PC-9 (cell line): ENCODE data around the gene CDC42BPB. TPM values are rescaled to one million over a fixed set of nuclear protein-coding genes. Genes with fewer than 3 reads are reported as not detected.

Experiments
- BruUV-seq: library from RNA; stranded (reverse); fragments of 400-500 nt; replicated peaks from 2 replicates; lab custom pipeline; 2021; lab: Mats Ljungman, UMichigan
- CTCF ChIA-PET: fragments of 300-600 bp; sonication (Branson Sonifier 250); formaldehyde crosslinking; loops from one replicate; lab custom pipeline; 2022; ENCODE audit warnings: antibody characterized with exemption; lab: Charles Lee
- POLR2A ChIA-PET: fragments of 300-600 bp; sonication (Branson Sonifier 250); formaldehyde crosslinking; loops from one replicate; lab custom pipeline; 2022; ENCODE audit warnings: antibody characterized with exemption; ENCODE audit not compliant: unreplicated experiment; lab: Charles Lee
- DNase-seq, 2 experiments: peaks; one replicate each; pipeline versions ENCODE4 v3.0.0 to v3.0.0-alpha.2; 2015 to 2022; ENCODE audit warnings: mixed read lengths in 1 of 2
- H2AFZ ChIP-seq: fragments of 200-600 bp; sonication (generic); 2 replicates; pipeline ENCODE4 v1.8.1; 2017; ENCODE audit warnings: antibody characterized with exemption
- H3F3A ChIP-seq: fragments of 200-600 bp; sonication (generic); 2 replicates; pipeline ENCODE4 v1.8.1; 2017; ENCODE audit warnings: antibody characterized with exemption, mild to moderate bottlenecking, low read depth; ENCODE audit not compliant: insufficient read depth
- H3K27ac ChIP-seq: fragments of 200-600 bp; sonication (generic); 2 replicates; pipeline ENCODE4 v1.6.1; 2016; ENCODE audit warnings: mixed run types
- H3K27me3 ChIP-seq: fragments of 200-600 bp; sonication (generic); 2 replicates; pipeline ENCODE4 v1.6.1; 2016; ENCODE audit warnings: low read depth, mixed run types; ENCODE audit not compliant: insufficient read depth
- H3K36me3 ChIP-seq: fragments of 200-600 bp; sonication (generic); 2 replicates; pipeline ENCODE4 v1.6.1; 2016; ENCODE audit warnings: low read depth, mixed run types
- H3K4me1 ChIP-seq: fragments of 200-600 bp; sonication (generic); replicated peaks from 2 replicates; pipeline ENCODE4 v1.6.1; 2016; ENCODE audit warnings: mixed run types; ENCODE audit not compliant: insufficient read depth
- H3K4me2 ChIP-seq: fragments of 200-600 bp; sonication (generic); 2 replicates; pipeline ENCODE4 v1.6.1; 2017; ENCODE audit warnings: mixed run types
- H3K4me3 ChIP-seq: fragments of 200-600 bp; sonication (generic); 2 replicates; pipeline ENCODE4 v1.6.1; 2016; ENCODE audit warnings: mixed run types
- H3K79me2 ChIP-seq: fragments of 200-600 bp; sonication (generic); 2 replicates; pipeline ENCODE4 v1.6.1; 2017; ENCODE audit warnings: low read depth, mixed run types
- H3K9me2 ChIP-seq: fragments of 200-600 bp; sonication (generic); 2 replicates; pipeline ENCODE4 v1.8.1; 2017; ENCODE audit warnings: mild to moderate bottlenecking; ENCODE audit not compliant: insufficient read depth
- H3K9me3 ChIP-seq: fragments of 200-600 bp; sonication (generic); 2 replicates; pipeline ENCODE4 v1.8.1; 2016; ENCODE audit warnings: low read depth; ENCODE audit not compliant: insufficient read depth
- H4K20me1 ChIP-seq: fragments of 200-600 bp; sonication (generic); 2 replicates; pipeline ENCODE4 v1.8.1; 2017; ENCODE audit not compliant: insufficient read depth
- CTCF ChIP-seq: fragments of 200-600 bp; sonication (generic); conservative IDR thresholded peaks from 2 replicates; pipeline ENCODE4 v1.6.1; 2017; ENCODE audit warnings: mixed run types, antibody characterized with exemption, mild to moderate bottlenecking, moderate library complexity
- EZH2 ChIP-seq: fragments of 200-600 bp; sonication (generic); IDR thresholded peaks from 2 replicates; pipeline ENCODE4 v1.8.0; 2017; ENCODE audit warnings: antibody characterized with exemption, low read depth
- intact Hi-C: fragments of 100-400 bp; cut with micrococcal nuclease; formaldehyde crosslinking; loops from one replicate; pipeline ENCODE4 v1.10.0; 2022; ENCODE audit not compliant: unreplicated experiment
- total RNA-seq: library from RNA; stranded (reverse); gene quantifications from 2 replicates; pipeline ENCODE4 v1.2.3, GENCODE V29; 2021

CDC42BPB gene
- total RNA-seq, 1 experiment from 2014 or later: 203 TPM

- Histone ChIP-seq H4K20me1 (no peaks in the 10 kb centered on the region), H3K4me2 (peak overlapping the region; percentile 84), H3K4me3 (peak overlapping the region; percentile 56; the same call in 1 of the 2 replicates), H3K9me2 (no peaks in the 10 kb centered on the region), H3K27ac (no peak overlapping the region), H2AFZ (no peak overlapping the region), H3K9me3 (no peaks in the 10 kb centered on the region), H3K27me3 (no peaks in the 10 kb centered on the region), H3K36me3 (no peaks in the 10 kb centered on the region), H3K4me1 (peaks cover 6% of the 10 kb centered on the region), H3F3A (peaks cover 27% of the 10 kb centered on the region; the same call in 1 of the 2 replicates), H3K79me2 (no peaks in the 10 kb centered on the region)
- intact Hi-C loops: loop anchor here (1.0 kb wide), 1 partner anchor 10 kb away; no protein-coding TSS in a partner anchor
- ChIA-PET POLR2A (no interaction called here), CTCF (interaction anchor here (1.0 kb wide), 1 partner anchor 14 kb away, joined by 6 read pairs; no protein-coding TSS in a partner anchor)
- BruUV-seq: no TSS peak
- no peak for TF ChIP-seq CTCF
- DNase-seq: no peak
Observed at GRCh38 chr14:103090481-103091020, 33.2 kb upstream of the CDC42BPB start.

DNA sequence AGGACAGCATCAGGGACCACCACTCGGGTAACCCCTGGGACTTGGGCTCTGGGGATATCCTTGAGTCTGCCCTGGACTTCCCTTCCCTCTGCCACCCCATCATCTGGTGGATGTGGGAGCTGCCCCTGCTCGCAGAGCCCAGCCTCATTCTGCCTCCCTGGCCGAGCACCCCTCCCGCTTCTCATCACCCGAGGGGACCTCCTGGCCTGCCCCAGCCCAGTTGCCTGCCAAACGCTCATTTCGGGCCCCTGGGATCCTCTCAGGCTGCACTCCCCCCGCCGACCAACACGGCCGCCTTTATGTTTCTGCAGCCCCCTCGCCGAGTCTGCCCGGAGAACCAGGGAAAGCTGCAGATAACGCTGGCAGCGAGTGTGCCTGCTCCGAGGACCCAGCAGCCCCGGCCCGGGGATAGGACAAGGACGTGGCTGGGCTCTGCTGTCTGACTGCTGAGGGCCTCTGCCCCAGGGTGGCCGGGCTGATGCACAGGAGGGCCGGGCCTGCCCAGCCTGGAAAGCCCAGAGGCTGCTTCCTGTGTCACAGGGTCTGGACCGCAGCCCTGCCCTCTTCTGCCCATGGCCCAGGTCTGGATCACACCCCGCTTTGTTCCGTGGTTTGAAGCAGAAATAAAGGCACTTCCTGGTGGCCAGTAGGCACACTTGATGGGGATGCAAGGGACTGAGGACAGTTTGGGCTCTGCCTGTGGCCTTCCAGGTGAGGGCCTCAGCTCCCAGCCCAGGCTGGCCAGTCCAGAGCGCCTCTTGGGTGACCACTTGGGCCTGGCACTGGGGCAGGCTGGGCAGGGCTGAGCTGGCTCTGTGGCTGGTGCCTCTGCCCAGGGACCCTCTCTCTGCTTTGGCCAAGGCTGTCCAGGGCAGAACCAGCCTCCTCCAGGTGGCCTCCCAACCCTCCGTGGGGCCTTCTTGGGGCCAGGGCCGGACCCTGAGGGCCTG lies 32.3 kb upstream of the CDC42BPB start:
- no peaks in the 10 kb centered on the region for H3K27me3 ChIP-seq
- no peaks in the 10 kb centered on the region for H3K9me2 ChIP-seq

GRCh38 chr14:103088921-103089320 lies 31.6 kb upstream of the CDC42BPB start:
- Histone ChIP-seq H3K9me3 (no peaks in the 10 kb centered on the region), H3K79me2 (no peaks in the 10 kb centered on the region), H2AFZ (no peak overlapping the region), H3K36me3 (no peaks in the 10 kb centered on the region), H3F3A (peaks cover 23% of the 10 kb centered on the region; the same call in 1 of the 2 replicates), H3K4me1 (peaks cover 6% of the 10 kb centered on the region), H3K9me2 (no peaks in the 10 kb centered on the region), H3K27me3 (no peaks in the 10 kb centered on the region), H4K20me1 (no peaks in the 10 kb centered on the region), H3K4me3 (no peak overlapping the region), H3K27ac (no peak overlapping the region), H3K4me2 (no peak overlapping the region)
- DNase-seq: no peak
- ChIA-PET CTCF (no interaction called here), POLR2A (no interaction called here)
- intact Hi-C loops: no loop called here
- no TSS peak for BruUV-seq
- no peak for TF ChIP-seq EZH2
- TF ChIP-seq CTCF: no peak

More for the DNA sequence above, 32.3 kb upstream of the CDC42BPB start:
- no peaks in the 10 kb centered on the region for H4K20me1 ChIP-seq
- H3F3A ChIP-seq: peaks cover 23% of the 10 kb centered on the region; the same call in 1 of the 2 replicates
- intact Hi-C loops: no loop called here
- H3K9me3 ChIP-seq: no peaks in the 10 kb centered on the region
- no peak overlapping the region for H3K4me3 ChIP-seq
- no peaks in the 10 kb centered on the region for H3K36me3 ChIP-seq
- no peak overlapping the region for H3K4me2 ChIP-seq
- H2AFZ ChIP-seq: no peak overlapping the region
- TF ChIP-seq EZH2: no peak
- POLR2A ChIA-PET: no interaction called here
- peaks cover 6% of the 10 kb centered on the region for H3K4me1 ChIP-seq
- no peak overlapping the region for H3K27ac ChIP-seq
- CTCF ChIA-PET: interaction anchor here (0.5 kb wide), 1 partner anchor 95 kb away, joined by 3 read pairs; no protein-coding TSS in a partner anchor
- BruUV-seq: no TSS peak
- peak in 1 of 2 experiments; percentile 64 for DNase-seq
- no peaks in the 10 kb centered on the region for H3K79me2 ChIP-seq
